ENCODE measurements around the gene FAM237B.

FAM237B gene

GRCh38 chr7:90326500-90326899 lies 5.4 kb upstream of the FAM237B start:
- Histone ChIP-seq H3K36me3 (ENCODE audit: control insufficient read depth, insufficient read depth, low read length) (no peaks in the 10 kb centered on the region), H3K4me3 (ENCODE audit: low read length) (no peak overlapping the region), H3K27me3 (ENCODE audit: control insufficient read depth, insufficient read depth, low read length) (peaks cover 14% of the 10 kb centered on the region), H3K9me3 (ENCODE audit: control insufficient read depth, low read length) (no peaks in the 10 kb centered on the region), H3K4me1 (ENCODE audit: control insufficient read depth, insufficient read depth, low read length) (peaks cover under 1% of the 10 kb centered on the region), H3K9ac (ENCODE audit: low read length) (no peak overlapping the region)

- no peak overlapping the region for H3K4me3 ChIP-seq (ENCODE audit: low read length)
- peaks cover 9% of the 10 kb centered on the region for H3K4me1 ChIP-seq (ENCODE audit: control insufficient read depth, insufficient read depth, low read length)
- H3K9me3 ChIP-seq (ENCODE audit: control insufficient read depth, low read length), result no peaks in the 10 kb centered on the region
- peaks cover 36% of the 10 kb centered on the region for H3K27me3 ChIP-seq (ENCODE audit: control insufficient read depth, insufficient read depth, low read length)
- no peaks in the 10 kb centered on the region for H3K36me3 ChIP-seq (ENCODE audit: control insufficient read depth, insufficient read depth, low read length)
- no peak overlapping the region for H3K9ac ChIP-seq (ENCODE audit: low read length)
Observed at GRCh38 chr7:90322837-90323236, 1.7 kb upstream of the FAM237B start.

DNA sequence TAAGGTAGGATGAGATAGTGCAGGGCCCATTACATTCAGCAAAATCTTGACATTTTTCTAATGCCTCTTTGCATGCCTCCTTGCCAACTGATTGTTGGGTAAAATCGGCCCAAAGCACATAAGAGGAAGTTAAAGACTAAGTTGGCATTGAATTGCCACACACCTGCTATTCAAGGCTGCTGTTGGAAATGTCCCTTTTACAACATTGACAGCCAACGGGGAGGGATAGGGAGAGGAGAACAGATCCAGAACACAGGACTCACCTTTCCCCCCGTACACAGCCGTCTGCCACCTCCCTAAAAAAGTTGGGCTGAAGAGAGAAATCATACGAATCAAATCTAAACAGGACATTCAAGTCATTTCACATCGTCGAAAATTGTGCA lies 695 bp downstream of the FAM237B start:
- H3K4me1 ChIP-seq (ENCODE audit: control insufficient read depth, insufficient read depth, low read length), result peaks cover 9% of the 10 kb centered on the region
- H3K9ac ChIP-seq (ENCODE audit: low read length), result no peak overlapping the region
- no peaks in the 10 kb centered on the region for H3K9me3 ChIP-seq (ENCODE audit: control insufficient read depth, low read length)
- H3K36me3 ChIP-seq (ENCODE audit: control insufficient read depth, insufficient read depth, low read length), result no peaks in the 10 kb centered on the region
- H3K4me3 ChIP-seq (ENCODE audit: low read length), result no peak overlapping the region
- peaks cover 36% of the 10 kb centered on the region for H3K27me3 ChIP-seq (ENCODE audit: control insufficient read depth, insufficient read depth, low read length)

DNA sequence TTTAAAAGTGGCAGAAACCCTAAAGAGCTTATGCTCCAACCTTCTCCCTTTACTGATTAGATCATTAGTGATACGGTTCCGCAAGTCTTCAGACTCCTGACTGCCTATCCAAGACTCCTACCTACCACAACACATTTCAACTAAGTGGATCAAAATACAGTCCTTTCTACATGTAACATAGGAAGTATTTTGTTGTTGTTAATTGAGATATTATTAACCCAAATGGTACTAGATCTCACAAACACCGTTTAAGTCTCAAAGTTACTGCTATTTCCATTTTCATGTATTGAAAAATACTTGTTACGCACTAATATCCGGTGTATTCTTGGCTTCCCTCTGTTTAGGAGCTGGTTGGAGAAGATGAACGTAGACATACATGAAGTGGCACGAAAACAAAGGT lies 1.1 kb downstream of the FAM237B start:
- Histone ChIP-seq H3K4me3 (ENCODE audit: low read length) (no peak overlapping the region), H3K36me3 (ENCODE audit: control insufficient read depth, insufficient read depth, low read length) (no peaks in the 10 kb centered on the region), H3K27me3 (ENCODE audit: control insufficient read depth, insufficient read depth, low read length) (peaks cover 36% of the 10 kb centered on the region), H3K9ac (ENCODE audit: low read length) (no peak overlapping the region), H3K4me1 (ENCODE audit: control insufficient read depth, insufficient read depth, low read length) (peaks cover 9% of the 10 kb centered on the region), H3K9me3 (ENCODE audit: control insufficient read depth, low read length) (no peaks in the 10 kb centered on the region)

DNA sequence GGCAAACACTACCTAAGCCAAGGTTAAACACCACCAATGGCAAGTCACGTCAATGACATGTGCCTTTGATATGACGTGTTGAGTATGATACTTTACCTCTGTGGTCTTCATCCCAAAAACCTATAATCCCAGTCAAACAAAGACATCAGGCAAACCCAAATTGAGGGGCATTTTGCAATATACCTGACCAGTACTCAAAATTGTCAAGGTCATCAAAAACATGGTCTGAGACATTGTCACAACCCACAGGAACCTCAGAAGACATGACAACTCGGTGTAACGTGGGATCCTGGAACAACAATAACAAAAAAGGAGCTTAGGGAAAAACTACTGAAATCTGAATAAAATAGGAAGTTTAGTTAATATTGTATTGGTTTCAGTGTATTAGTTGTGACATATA lies 7.2 kb downstream of the FAM237B start:
- Histone ChIP-seq H3K4me1 (ENCODE audit: control insufficient read depth, insufficient read depth, low read length) (no peaks in the 10 kb centered on the region), H3K4me3 (ENCODE audit: low read length) (no peak overlapping the region), H3K27me3 (ENCODE audit: control insufficient read depth, insufficient read depth, low read length) (no peaks in the 10 kb centered on the region), H3K9me3 (ENCODE audit: control insufficient read depth, low read length) (no peaks in the 10 kb centered on the region), H3K36me3 (ENCODE audit: control insufficient read depth, insufficient read depth, low read length) (no peaks in the 10 kb centered on the region), H3K9ac (ENCODE audit: low read length) (no peak overlapping the region)

DNA sequence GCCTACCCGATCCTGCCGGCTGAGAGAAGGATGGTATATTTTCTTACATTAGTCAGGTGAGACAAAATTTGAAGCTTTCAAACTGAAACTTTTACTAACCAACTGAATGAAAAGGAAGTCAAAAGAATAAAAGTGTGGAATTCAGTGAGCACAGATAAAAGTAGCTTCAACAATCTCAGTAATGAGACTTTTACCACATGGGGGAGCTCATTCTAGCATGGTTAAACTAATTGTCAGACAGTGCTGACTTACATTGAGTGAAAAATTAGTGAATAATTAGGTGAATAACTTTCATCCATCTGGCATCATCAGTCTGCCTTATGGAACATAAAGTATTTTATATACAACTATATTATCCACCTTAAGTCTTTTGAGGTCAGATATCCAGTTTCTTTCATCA lies 8.4 kb downstream of the FAM237B start:
- H3K36me3 ChIP-seq (ENCODE audit: control insufficient read depth, insufficient read depth, low read length), result no peaks in the 10 kb centered on the region
- H3K9ac ChIP-seq (ENCODE audit: low read length), result no peak overlapping the region
- H3K4me1 ChIP-seq (ENCODE audit: control insufficient read depth, insufficient read depth, low read length), result no peaks in the 10 kb centered on the region
- H3K27me3 ChIP-seq (ENCODE audit: control insufficient read depth, insufficient read depth, low read length), result no peaks in the 10 kb centered on the region
- H3K9me3 ChIP-seq (ENCODE audit: control insufficient read depth, low read length), result no peaks in the 10 kb centered on the region
- H3K4me3 ChIP-seq (ENCODE audit: low read length), result no peak overlapping the region

- H3K27me3 ChIP-seq (ENCODE audit: control insufficient read depth, insufficient read depth, low read length), result no peaks in the 10 kb centered on the region
- H3K36me3 ChIP-seq (ENCODE audit: control insufficient read depth, insufficient read depth, low read length), result no peaks in the 10 kb centered on the region
- H3K9ac ChIP-seq (ENCODE audit: low read length), result no peak overlapping the region
Observed at GRCh38 chr7:90311175-90311574, 9.9 kb downstream of the FAM237B start.

GRCh38 chr7:90309872-90310271 lies 11.2 kb downstream of the FAM237B start:
- Histone ChIP-seq H3K27me3 (ENCODE audit: control insufficient read depth, insufficient read depth, low read length) (no peaks in the 10 kb centered on the region), H3K4me3 (ENCODE audit: low read length) (no peak overlapping the region), H3K9ac (ENCODE audit: low read length) (no peak overlapping the region), H3K36me3 (ENCODE audit: control insufficient read depth, insufficient read depth, low read length) (no peaks in the 10 kb centered on the region), H3K4me1 (ENCODE audit: control insufficient read depth, insufficient read depth, low read length) (no peaks in the 10 kb centered on the region), H3K9me3 (ENCODE audit: control insufficient read depth, low read length) (no peaks in the 10 kb centered on the region)

More at GRCh38 chr7:90311175-90311574, 9.9 kb downstream of the FAM237B start:
- Histone ChIP-seq H3K4me3 (ENCODE audit: low read length) (no peak overlapping the region), H3K9me3 (ENCODE audit: control insufficient read depth, low read length) (no peaks in the 10 kb centered on the region), H3K4me1 (ENCODE audit: control insufficient read depth, insufficient read depth, low read length) (no peaks in the 10 kb centered on the region)

DNA sequence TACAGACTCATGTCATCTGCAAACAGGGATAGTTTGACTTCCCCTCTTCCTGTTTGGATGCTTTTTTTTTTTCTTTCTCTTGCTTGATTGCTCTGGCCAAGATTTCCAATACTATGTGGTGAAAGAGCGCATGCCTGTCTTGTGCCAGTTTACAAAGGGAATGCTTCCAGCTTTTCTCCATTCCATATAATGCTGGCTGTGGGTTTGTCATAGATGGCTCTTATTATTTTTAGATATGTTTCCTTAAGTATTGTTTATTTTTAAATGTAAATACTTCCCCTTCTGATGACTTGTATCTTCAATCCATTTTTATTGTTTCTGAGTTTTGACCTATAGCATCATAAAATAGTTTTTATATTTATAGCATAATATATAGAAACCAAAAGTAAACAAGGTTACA lies 17.9 kb downstream of the FAM237B start:
- Histone ChIP-seq H3K27me3 (ENCODE audit: control insufficient read depth, insufficient read depth, low read length) (no peaks in the 10 kb centered on the region), H3K4me3 (ENCODE audit: low read length) (no peak overlapping the region), H3K9ac (ENCODE audit: low read length) (no peak overlapping the region)

GRCh38 chr7:90298145-90299038 lies 22.7 kb downstream of the FAM237B start:
- no peaks in the 10 kb centered on the region for H3K27me3 ChIP-seq (ENCODE audit: control insufficient read depth, insufficient read depth, low read length)
- H3K4me3 ChIP-seq (ENCODE audit: low read length), result no peak overlapping the region
- no peaks in the 10 kb centered on the region for H3K9me3 ChIP-seq (ENCODE audit: control insufficient read depth, low read length)
- H3K4me1 ChIP-seq (ENCODE audit: control insufficient read depth, insufficient read depth, low read length), result no peaks in the 10 kb centered on the region
- no peaks in the 10 kb centered on the region for H3K36me3 ChIP-seq (ENCODE audit: control insufficient read depth, insufficient read depth, low read length)
- no peak overlapping the region for H3K9ac ChIP-seq (ENCODE audit: low read length)

More for the DNA sequence above, 17.9 kb downstream of the FAM237B start:
- Histone ChIP-seq H3K4me1 (ENCODE audit: control insufficient read depth, insufficient read depth, low read length) (no peaks in the 10 kb centered on the region), H3K9me3 (ENCODE audit: control insufficient read depth, low read length) (no peaks in the 10 kb centered on the region), H3K36me3 (ENCODE audit: control insufficient read depth, insufficient read depth, low read length) (no peaks in the 10 kb centered on the region)

GRCh38 chr7:90290244-90291113 lies 30.6 kb downstream of the FAM237B start:
- Histone ChIP-seq H3K27me3 (ENCODE audit: control insufficient read depth, insufficient read depth, low read length) (no peaks in the 10 kb centered on the region), H3K9ac (ENCODE audit: low read length) (no peak overlapping the region)

DNA sequence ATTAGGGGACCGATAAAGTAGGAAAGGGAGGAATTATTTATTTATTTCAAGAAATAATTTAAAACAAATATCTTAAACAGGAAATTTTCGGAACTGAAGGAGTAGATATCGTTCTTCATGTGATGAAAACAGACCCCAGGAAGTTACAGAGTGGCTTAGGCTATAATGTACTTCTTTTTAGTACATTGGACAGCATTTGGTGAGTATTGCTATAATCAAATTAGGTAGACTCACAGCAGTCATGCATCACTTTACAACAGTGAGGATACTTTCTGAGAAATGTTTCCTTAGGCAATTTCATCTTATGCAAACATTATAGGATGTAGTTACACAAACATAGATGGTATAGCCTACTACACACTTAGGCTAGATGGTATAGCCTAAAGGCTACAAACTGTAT lies 33.0 kb downstream of the FAM237B start:
- Histone ChIP-seq H3K4me1 (ENCODE audit: control insufficient read depth, insufficient read depth, low read length) (no peaks in the 10 kb centered on the region), H3K9me3 (ENCODE audit: control insufficient read depth, low read length) (no peaks in the 10 kb centered on the region), H3K9ac (ENCODE audit: low read length) (no peak overlapping the region), H3K36me3 (ENCODE audit: control insufficient read depth, insufficient read depth, low read length) (no peaks in the 10 kb centered on the region), H3K4me3 (ENCODE audit: low read length) (no peak overlapping the region), H3K27me3 (ENCODE audit: control insufficient read depth, insufficient read depth, low read length) (no peaks in the 10 kb centered on the region)

More at GRCh38 chr7:90290244-90291113, 30.6 kb downstream of the FAM237B start:
- Histone ChIP-seq H3K4me3 (ENCODE audit: low read length) (no peak overlapping the region), H3K4me1 (ENCODE audit: control insufficient read depth, insufficient read depth, low read length) (no peaks in the 10 kb centered on the region), H3K9me3 (ENCODE audit: control insufficient read depth, low read length) (no peaks in the 10 kb centered on the region), H3K36me3 (ENCODE audit: control insufficient read depth, insufficient read depth, low read length) (no peaks in the 10 kb centered on the region)
